ENCODE data around the gene CPAMD8.
A peak's percentile ranks its signal among the peaks of the same experiment; 100 is the strongest.

The CPAMD8 gene

GRCh38 chr19:16902545-16902944 is 124.1 kb downstream of the CPAMD8 start:
- no peak overlapping the region for H3K4me3 ChIP-seq (ENCODE audit: low read depth, low read length)
- TF ChIP-seq CTCF (IDR thresholded peaks at IDR 0.05; ENCODE audit: low read depth, low read length): no peak

GRCh38 chr19:16901491-16902175 is 125.0 kb downstream of the CPAMD8 start:
- H3K4me3 ChIP-seq (ENCODE audit: low read depth, low read length): no peak overlapping the region
- no peak for TF ChIP-seq CTCF (IDR thresholded peaks at IDR 0.05; ENCODE audit: low read depth, low read length)

- peak; percentile 45 for TF ChIP-seq CTCF (IDR thresholded peaks at IDR 0.05; ENCODE audit: low read depth, low read length)
- no peak overlapping the region for H3K4me3 ChIP-seq (ENCODE audit: low read depth, low read length)
Measured at GRCh38 chr19:16899566-16900075, 127.0 kb downstream of the CPAMD8 start.

- no peak overlapping the region for H3K4me3 ChIP-seq (ENCODE audit: low read depth, low read length)
- TF ChIP-seq CTCF (IDR thresholded peaks at IDR 0.05; ENCODE audit: low read depth, low read length): no peak
Measured at GRCh38 chr19:16898361-16899015, 128.1 kb downstream of the CPAMD8 start.

- TF ChIP-seq CTCF (IDR thresholded peaks at IDR 0.05; ENCODE audit: low read depth, low read length): no peak
Measured at GRCh38 chr19:16897856-16898161, 128.8 kb downstream of the CPAMD8 start.

GRCh38 chr19:16897029-16897855 is 129.4 kb downstream of the CPAMD8 start:
- peak overlapping the region; percentile 63 for H3K4me3 ChIP-seq (ENCODE audit: low read depth, low read length)

More at GRCh38 chr19:16897856-16898161, 128.8 kb downstream of the CPAMD8 start:
- peak overlapping the region; percentile 63 for H3K4me3 ChIP-seq (ENCODE audit: low read depth, low read length)

More at GRCh38 chr19:16897029-16897855, 129.4 kb downstream of the CPAMD8 start:
- TF ChIP-seq CTCF (IDR thresholded peaks at IDR 0.05; ENCODE audit: low read depth, low read length): no peak

Measured in WI38 (cell line).